Fibroblast of lung (primary cell): ENCODE data around the gene TPD52L3. TPM values are rescaled to one million over a fixed set of nuclear protein-coding genes. Genes with fewer than 3 reads are reported as not detected.

Experiments used
- DNase-seq, 2 donors: peaks; one replicate each; pipeline versions ENCODE4 v3.0.0 to v3.0.0-alpha.2; 2010; ENCODE audit warnings: low read depth in 2 of 2
- H2AFZ ChIP-seq: 2 replicates; pipeline ENCODE4 v1.5.1; 2012; ENCODE audit warnings: low read length, control low read depth, inconsistent platforms
- H3K27ac ChIP-seq: 2 replicates; pipeline ENCODE4 v1.5.1; 2011; ENCODE audit warnings: low read length, control low read depth; ENCODE audit not compliant: insufficient read depth
- H3K27me3 ChIP-seq: 2 replicates; pipeline ENCODE4 v1.5.1; 2011; ENCODE audit warnings: mild to moderate bottlenecking, low read length; ENCODE audit not compliant: control insufficient read depth, insufficient read depth
- H3K36me3 ChIP-seq: 2 replicates; pipeline ENCODE4 v1.5.1; 2011; ENCODE audit warnings: low read length; ENCODE audit not compliant: control insufficient read depth, insufficient read depth
- H3K4me1 ChIP-seq: 2 replicates; pipeline ENCODE4 v1.5.1; 2011; ENCODE audit warnings: low read length; ENCODE audit not compliant: control insufficient read depth, insufficient read depth; ENCODE audit errors: extremely low read depth
- H3K4me2 ChIP-seq: 2 replicates; pipeline ENCODE4 v1.5.1; 2011; ENCODE audit warnings: low read length, control low read depth; ENCODE audit not compliant: insufficient read depth; ENCODE audit errors: extremely low read depth
- H3K4me3 ChIP-seq, 4 experiments: fragments of 200-600 bp in 1 of 4; sonication (generic) in 1 of 4; replicated peaks in 1 of 4; 2 replicates each; pipeline ENCODE4 v1.5.1; 2011 to 2016; ENCODE audit warnings: low read length in 4 of 4, low read depth in 3 of 4, mild to moderate bottlenecking in 3 of 4, control low read depth in 2 of 4, inconsistent platforms in 1 of 4, mixed read lengths in 1 of 4; ENCODE audit not compliant: insufficient read depth in 1 of 4; ENCODE audit errors: control extremely low read depth in 1 of 4
- H3K79me2 ChIP-seq: 2 replicates; pipeline ENCODE4 v1.5.1; 2012; ENCODE audit warnings: mild to moderate bottlenecking, low read length, inconsistent platforms; ENCODE audit not compliant: control insufficient read depth, insufficient read depth
- H3K9ac ChIP-seq: 2 replicates; pipeline ENCODE4 v1.5.1; 2011; ENCODE audit warnings: mild to moderate bottlenecking, low read length, control low read depth; ENCODE audit not compliant: insufficient read depth
- H3K9me3 ChIP-seq: 2 replicates; pipeline ENCODE4 v1.5.1; 2012; ENCODE audit warnings: low read depth, low read length; ENCODE audit not compliant: control insufficient read depth, insufficient read depth
- H4K20me1 ChIP-seq: 2 replicates; pipeline ENCODE4 v1.5.1; 2011; ENCODE audit warnings: low read length; ENCODE audit not compliant: control insufficient read depth, insufficient read depth; ENCODE audit errors: extremely low read depth
- EZH2 ChIP-seq: IDR thresholded peaks from 2 replicates; pipeline ENCODE4 v1.5.1; 2012; ENCODE audit warnings: low read length, control low read depth, mild to moderate bottlenecking; ENCODE audit errors: missing control alignments
- polyA plus RNA-seq, 2 donors: library from polyadenylated mRNA; depleted of rRNA in 1 of 2; stranded (reverse) in 1 of 2; unstranded in 1 of 2; fragments of >200 nt; gene quantifications; 2 replicates each; pipeline ENCODE4 v1.2.1, GENCODE V29; 2011 to 2012; ENCODE audit warnings: missing spikeins in 1 of 2
- total RNA-seq: library from RNA; depleted of rRNA; stranded (reverse); fragments of >200 nt; gene quantifications from 2 replicates; pipeline ENCODE4 v1.2.1, GENCODE V29; 2014
- TF ChIP-seq, protein P1 (sequence below), 2 donors: IDR thresholded peaks in 1 of 2; conservative IDR thresholded peaks in 1 of 2; 1 replicate in 1 of 2; 2 replicates in 1 of 2; pipeline ENCODE4 v1.5.1; 2011 to 2012; ENCODE audit warnings: low read length in 2 of 2, control low read depth in 1 of 2, inconsistent platforms in 1 of 2, low read depth in 1 of 2, mild to moderate bottlenecking in 1 of 2

TPD52L3 gene
- total and polyA plus RNA-seq, 2 donors (not counting 1 experiment from before 2014, with no cell fraction given): not detected

DNA sequence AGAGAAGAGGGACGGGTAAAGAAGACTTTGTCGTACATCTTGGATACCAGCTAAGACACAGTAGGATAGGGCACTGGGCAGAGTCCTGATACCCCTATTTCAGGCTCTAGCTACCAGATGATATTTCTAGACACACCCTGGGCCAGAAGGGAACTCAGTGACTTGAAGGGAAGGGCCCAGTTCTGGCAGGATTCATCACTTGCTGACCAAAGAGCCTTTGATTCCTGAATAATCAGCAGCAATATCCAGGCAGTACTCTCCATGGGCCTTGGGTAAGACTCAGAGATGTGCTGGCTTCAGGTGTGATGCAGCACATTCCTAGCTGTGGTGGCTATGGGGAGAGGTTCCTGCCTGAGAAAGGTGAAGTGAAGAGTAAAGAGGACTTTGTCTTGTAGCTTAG lies 40.7 kb downstream of the TPD52L3 start:
- H3K4me2 ChIP-seq: no peak overlapping the region
- H3K4me1 ChIP-seq: peaks cover 3% of the 10 kb centered on the region
- no peak overlapping the region for H3K9ac ChIP-seq
- H3K27me3 ChIP-seq: no peaks in the 10 kb centered on the region
- H4K20me1 ChIP-seq: no peaks in the 10 kb centered on the region
- TF ChIP-seq EZH2: no peak
- TF ChIP-seq, protein P1, sequence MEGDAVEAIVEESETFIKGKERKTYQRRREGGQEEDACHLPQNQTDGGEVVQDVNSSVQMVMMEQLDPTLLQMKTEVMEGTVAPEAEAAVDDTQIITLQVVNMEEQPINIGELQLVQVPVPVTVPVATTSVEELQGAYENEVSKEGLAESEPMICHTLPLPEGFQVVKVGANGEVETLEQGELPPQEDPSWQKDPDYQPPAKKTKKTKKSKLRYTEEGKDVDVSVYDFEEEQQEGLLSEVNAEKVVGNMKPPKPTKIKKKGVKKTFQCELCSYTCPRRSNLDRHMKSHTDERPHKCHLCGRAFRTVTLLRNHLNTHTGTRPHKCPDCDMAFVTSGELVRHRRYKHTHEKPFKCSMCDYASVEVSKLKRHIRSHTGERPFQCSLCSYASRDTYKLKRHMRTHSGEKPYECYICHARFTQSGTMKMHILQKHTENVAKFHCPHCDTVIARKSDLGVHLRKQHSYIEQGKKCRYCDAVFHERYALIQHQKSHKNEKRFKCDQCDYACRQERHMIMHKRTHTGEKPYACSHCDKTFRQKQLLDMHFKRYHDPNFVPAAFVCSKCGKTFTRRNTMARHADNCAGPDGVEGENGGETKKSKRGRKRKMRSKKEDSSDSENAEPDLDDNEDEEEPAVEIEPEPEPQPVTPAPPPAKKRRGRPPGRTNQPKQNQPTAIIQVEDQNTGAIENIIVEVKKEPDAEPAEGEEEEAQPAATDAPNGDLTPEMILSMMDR (conservative IDR thresholded peaks at IDR 0.05 in 1 of 2, IDR thresholded peaks at IDR 0.05 in 1 of 2; ENCODE audit: low read depth in 1 of 2, low read length in 2 of 2): no peak
- no peak overlapping the region for H3K4me3 ChIP-seq
- H3K27ac ChIP-seq: no peak overlapping the region
- no peak overlapping the region for H2AFZ ChIP-seq
- no peaks in the 10 kb centered on the region for H3K79me2 ChIP-seq
- H3K9me3 ChIP-seq: no peaks in the 10 kb centered on the region
- no peak for DNase-seq
- H3K36me3 ChIP-seq: no peaks in the 10 kb centered on the region

Other genes with a start within 250 kb of the TPD52L3 start
- gene IL33, start 112.6 kb upstream of the TPD52L3 start, total RNA-seq: 1.3 and 19.3 TPM in 2 replicates
- gene IL33, start 112.6 kb upstream of the TPD52L3 start, polyA plus RNA-seq: 2.0 and 6.5 TPM in 2 replicates
- gene UHRF2, start 84.8 kb downstream of the TPD52L3 start, total RNA-seq: 56.2 and 81.7 TPM in 2 replicates
- gene UHRF2, start 84.8 kb downstream of the TPD52L3 start, polyA plus RNA-seq: 28.8 and 31.5 TPM in 2 replicates